Spleen (tissue), 11 donors: ENCODE measurements around the gene GRK6. TPM values are rescaled to one million over a fixed set of nuclear protein-coding genes. Genes with fewer than 3 reads are reported as not detected.

Source experiments
- DNase-seq: peaks from one replicate; pipeline ENCODE4 v3.0.0-alpha.2; 2020
- H3K27ac ChIP-seq, 8 donors: fragments of 200-600 bp; sonication (generic) in 7 of 8; 1 replicate in 4 of 8; 2 replicates in 4 of 8; pipeline versions ENCODE4 v1.5.0 to v1.8.0; 2016 to 2021; ENCODE audit warnings: inconsistent platforms in 4 of 8, mild to moderate bottlenecking in 4 of 8, moderate library complexity in 1 of 8
- H3K27me3 ChIP-seq, 7 donors: fragments of 200-600 bp; sonication (generic) in 6 of 7; replicated peaks in 1 of 7; 1 replicate in 4 of 7; 2 replicates in 3 of 7; pipeline versions ENCODE4 v1.5.0 to v1.8.0; 2016 to 2021; ENCODE audit warnings: inconsistent platforms in 3 of 7, mild to moderate bottlenecking in 1 of 7
- H3K36me3 ChIP-seq, 6 donors: fragments of 200-600 bp; sonication (generic) in 5 of 6; 1 replicate in 4 of 6; 2 replicates in 2 of 6; pipeline versions ENCODE4 v1.5.0 to v1.8.0; 2016 to 2021; ENCODE audit warnings: inconsistent platforms in 2 of 6
- H3K4me1 ChIP-seq, 6 donors: fragments of 200-600 bp; sonication (generic) in 5 of 6; 1 replicate in 3 of 6; 2 replicates in 3 of 6; pipeline versions ENCODE4 v1.5.0 to v1.8.0; 2016 to 2021; ENCODE audit warnings: inconsistent platforms in 3 of 6
- H3K4me3 ChIP-seq, 8 donors: fragments of 200-600 bp; sonication (generic) in 7 of 8; 1 replicate in 4 of 8; 2 replicates in 4 of 8; pipeline versions ENCODE4 v1.5.0 to v1.8.0; 2016 to 2021; ENCODE audit warnings: inconsistent platforms in 4 of 8, mild to moderate bottlenecking in 4 of 8, moderate library complexity in 2 of 8
- H3K9me3 ChIP-seq, 8 donors: fragments of 200-600 bp; sonication (generic) in 7 of 8; 1 replicate in 4 of 8; 2 replicates in 4 of 8; pipeline versions ENCODE4 v1.5.0 to v1.8.0; 2016 to 2021; ENCODE audit warnings: inconsistent platforms in 4 of 8
- POLR2A ChIP-seq, 3 donors: fragments of 450-650 bp; IDR thresholded peaks; one replicate each; pipeline ENCODE4 v1.5.1; 2017; ENCODE audit warnings: antibody characterized with exemption in 3 of 3, mild to moderate bottlenecking in 1 of 3
- POLR2AphosphoS5 ChIP-seq, 3 donors: sonication (generic); formaldehyde crosslinking; IDR thresholded peaks; one replicate each; pipeline ENCODE4 v1.5.1; 2017; ENCODE audit warnings: antibody characterized with exemption in 3 of 3
- WGBS, 5 donors: extraction: QIAGEN DNeasy Blood & Tissue Kit in 3 of 5; methylation state at CpG; one replicate each; pipeline versions ENCODE4 v1.1.5 to v1.1.7; 2013 to 2018; 5-methylcytosine and 5-hydroxymethylcytosine counted together
- intact Hi-C: fragments of 100-400 bp; cut with DNase I; formaldehyde crosslinking; loops from one replicate; pipeline ENCODE4 v1.15.0; 2023; ENCODE audit warnings: low total_unique reads
- polyA plus RNA-seq, 3 donors: library from polyadenylated mRNA; stranded (reverse); fragments of 200-250 nt; gene quantifications; one replicate each; pipeline ENCODE4 v1.2.1, GENCODE V29; 2013
- total RNA-seq, 7 donors: library from RNA; depleted of rRNA in 3 of 7; stranded (reverse); fragments of >200 nt in 3 of 7; fragmentation: NEBNext Ultra II Directional in 4 of 7; extraction: Animal tissue kit (Norgen Biotek cat#: 25700) in 4 of 7; gene quantifications; one replicate each; pipeline versions ENCODE4 v1.1.0 to v1.2.1, GENCODE V29; 2016 to 2021
- TF ChIP-seq, protein P1 (sequence below), 11 experiments: fragments of 200-600 bp in 7 of 11; fragments of 450-650 bp in 4 of 11; sonication (generic) in 4 of 11; IDR thresholded peaks in 8 of 11; conservative IDR thresholded peaks in 3 of 11; 1 replicate in 7 of 11; 2 replicates in 4 of 11; pipeline versions ENCODE4 v1.4.0 to v1.8.0; 2016 to 2021; ENCODE audit warnings: antibody characterized with exemption in 11 of 11, inconsistent platforms in 4 of 11, mild to moderate bottlenecking in 1 of 11
- donor health status: healthy with polysubstance abuse.
- donor health status: DM: no; HTN: no; CAD: no; lungs with moderate emphysema.
- donor health status: DM: no; HTN: no; CAD: no.
- donor health status: Bipolar disorder and iron deficiency.
- donor health status: healthy.
- donor health status: DM: no; HTN: no; CAD: no.
- donor health status: DM: yes; HTN: yes; CAD: no.

GRK6 gene
- total and polyA plus RNA-seq, 10 donors: 45.7 to 170 (median 133) TPM

DNA sequence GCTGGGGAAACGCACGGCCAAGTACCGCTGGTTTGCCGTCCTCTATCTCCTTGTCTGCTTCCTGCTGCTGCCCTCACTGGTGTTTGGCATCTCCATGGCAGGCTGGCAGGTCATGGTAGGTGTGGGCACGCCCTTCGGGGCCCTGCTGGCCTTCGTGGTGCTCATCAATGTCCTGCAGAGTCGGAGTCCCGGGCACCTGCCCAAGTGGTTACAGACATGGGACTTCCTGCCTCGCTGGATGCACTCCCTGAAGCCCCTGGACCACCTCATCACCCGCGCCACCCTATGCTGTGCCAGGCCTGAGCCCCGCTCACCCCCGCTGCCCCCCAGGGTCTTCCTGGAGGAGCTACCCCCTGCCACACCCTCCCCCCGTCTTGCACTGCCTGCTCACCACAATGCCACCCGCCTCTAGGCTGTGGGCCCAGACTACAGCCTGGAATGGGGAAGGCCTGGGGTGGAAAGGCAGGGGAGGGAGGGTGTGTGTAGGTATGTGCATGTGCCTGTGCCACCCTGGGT lies 28.5 kb upstream of the GRK6 start:
- Histone ChIP-seq H3K27ac (no peak overlapping the region), H3K36me3 (no peaks in the 10 kb centered on the region), H3K9me3 (no peaks in the 10 kb centered on the region), H3K27me3 (peaks cover 0 to 71% (median 41%) of the 10 kb centered on the region in 7 donors), H3K4me3 (no peak overlapping the region), H3K4me1 (peaks cover 7 to 30% (median 19%) of the 10 kb centered on the region in 6 donors)
- TF ChIP-seq POLR2A (IDR thresholded peaks at IDR 0.05): no peak
- intact Hi-C loops: no loop called here
- DNase-seq: no peak
- 81 to 97% (median 83%) methylated on average over 9 to 16 of the region's 16 CpGs for WGBS, 5 donors

DNA sequence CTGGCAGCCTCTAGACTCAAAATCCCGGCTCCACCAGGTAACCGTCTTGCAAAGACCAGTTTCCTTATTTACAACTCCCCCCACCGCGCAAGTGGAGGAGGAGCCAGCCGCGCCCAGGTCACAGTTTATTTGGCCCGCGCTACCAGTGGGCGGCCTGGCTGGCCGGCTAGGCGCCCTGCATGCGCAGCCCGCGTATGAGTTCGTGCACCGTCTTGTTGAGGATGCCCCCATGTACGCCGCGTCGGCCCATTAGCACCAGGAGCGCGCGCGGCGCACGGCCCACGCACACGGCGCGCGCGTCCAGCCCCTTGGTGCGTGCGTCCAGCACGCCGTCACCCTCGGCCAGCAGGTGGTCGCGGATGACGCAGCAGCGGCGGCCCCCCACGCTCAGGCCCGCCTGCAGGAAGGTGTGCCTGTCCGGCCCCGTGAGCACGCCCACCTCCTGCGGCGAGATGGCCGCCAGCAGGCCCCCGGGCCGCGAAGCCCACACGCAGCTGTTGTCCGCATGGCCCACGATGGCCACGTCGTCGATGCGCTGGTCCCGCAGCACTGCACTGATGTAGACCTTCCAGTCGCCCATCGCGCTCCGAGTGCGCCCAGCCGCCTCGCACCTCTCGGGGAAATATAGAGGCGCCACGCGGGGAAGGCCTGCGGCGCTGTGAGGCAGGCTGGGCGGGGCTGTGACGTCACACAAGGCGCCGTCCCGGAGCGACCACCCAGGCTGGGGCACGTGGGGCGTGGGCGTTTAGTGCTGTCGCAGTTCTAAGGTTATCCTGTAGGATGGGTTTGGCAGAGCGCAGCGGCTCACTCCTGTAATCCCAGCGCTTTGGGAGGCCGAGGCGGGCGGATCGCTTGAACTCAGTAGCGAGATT lies 26.2 kb upstream of the GRK6 start, which contains the start of gene PFN3:
PFN3 (minus strand) TSS at position 665 of the 872 bp plus-strand sequence; CDS start at position 580, 85 bp downstream.
- Histone ChIP-seq H3K27me3 (peaks cover 0 to 84% (median 48%) of the 10 kb centered on the region in 7 donors), H3K36me3 (no peaks in the 10 kb centered on the region), H3K9me3 (no peaks in the 10 kb centered on the region), H3K4me1 (peaks cover 28 to 45% (median 37%) of the 10 kb centered on the region in 6 donors), H3K4me3 (peak within 1 kb of the TSS in 1 of 8 donors; percentile 17), H3K27ac (no peak within 1 kb of the TSS)
- DNase-seq: no peak
- 45 to 68% (median 54%) methylated on average over 49 to 92 of the region's 92 CpGs for WGBS, 5 donors
- no peak for TF ChIP-seq POLR2A (IDR thresholded peaks at IDR 0.05)
- TF ChIP-seq, protein P1, sequence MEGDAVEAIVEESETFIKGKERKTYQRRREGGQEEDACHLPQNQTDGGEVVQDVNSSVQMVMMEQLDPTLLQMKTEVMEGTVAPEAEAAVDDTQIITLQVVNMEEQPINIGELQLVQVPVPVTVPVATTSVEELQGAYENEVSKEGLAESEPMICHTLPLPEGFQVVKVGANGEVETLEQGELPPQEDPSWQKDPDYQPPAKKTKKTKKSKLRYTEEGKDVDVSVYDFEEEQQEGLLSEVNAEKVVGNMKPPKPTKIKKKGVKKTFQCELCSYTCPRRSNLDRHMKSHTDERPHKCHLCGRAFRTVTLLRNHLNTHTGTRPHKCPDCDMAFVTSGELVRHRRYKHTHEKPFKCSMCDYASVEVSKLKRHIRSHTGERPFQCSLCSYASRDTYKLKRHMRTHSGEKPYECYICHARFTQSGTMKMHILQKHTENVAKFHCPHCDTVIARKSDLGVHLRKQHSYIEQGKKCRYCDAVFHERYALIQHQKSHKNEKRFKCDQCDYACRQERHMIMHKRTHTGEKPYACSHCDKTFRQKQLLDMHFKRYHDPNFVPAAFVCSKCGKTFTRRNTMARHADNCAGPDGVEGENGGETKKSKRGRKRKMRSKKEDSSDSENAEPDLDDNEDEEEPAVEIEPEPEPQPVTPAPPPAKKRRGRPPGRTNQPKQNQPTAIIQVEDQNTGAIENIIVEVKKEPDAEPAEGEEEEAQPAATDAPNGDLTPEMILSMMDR (IDR thresholded peaks at IDR 0.05 in 8 of 11, conservative IDR thresholded peaks at IDR 0.05 in 3 of 11): no peak
- no peak for TF ChIP-seq POLR2AphosphoS5 (IDR thresholded peaks at IDR 0.05)
- intact Hi-C loops: loop anchor here (5.0 kb wide), 1 partner anchor 52 kb away; no protein-coding TSS in a partner anchor

DNA sequence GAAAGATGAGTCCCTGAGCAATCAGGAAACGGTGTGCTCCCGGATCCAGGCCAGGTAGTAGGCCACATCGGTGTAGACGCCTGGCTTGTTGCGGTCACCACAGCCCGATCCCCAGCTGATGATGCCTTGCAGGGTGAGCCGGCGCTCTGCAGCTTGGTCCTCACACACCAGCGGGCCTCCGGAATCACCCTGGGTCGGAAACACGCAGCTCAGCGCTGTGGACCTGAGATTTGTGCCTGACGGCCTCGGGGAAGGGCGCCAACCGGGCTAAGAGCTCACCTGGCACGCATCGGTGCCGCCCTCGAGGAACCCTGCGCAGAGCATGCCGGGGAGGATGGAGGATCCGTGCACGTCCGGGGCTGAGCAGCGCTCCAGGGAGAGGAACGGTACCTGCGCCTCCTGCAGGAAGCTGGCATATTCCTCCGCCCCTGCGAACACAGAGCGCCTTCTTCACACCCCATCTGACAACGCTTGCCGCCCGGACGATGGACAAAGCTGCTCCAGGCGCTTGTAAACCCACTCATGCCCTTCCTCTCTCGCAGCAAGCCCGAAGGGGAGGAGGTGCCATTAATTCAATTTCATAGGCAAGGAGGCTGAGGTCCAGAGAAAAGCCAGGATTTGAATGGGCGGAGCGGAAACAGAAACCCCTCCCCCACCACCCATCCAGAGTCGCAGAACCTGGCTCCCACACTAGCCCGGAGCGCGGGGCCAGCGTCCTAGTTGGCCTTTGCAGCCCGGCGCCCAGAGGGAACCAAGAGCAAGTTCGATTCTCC lies 24.0 kb upstream of the GRK6 start:
- 13 to 24% (median 17%) methylated on average over 24 to 49 of the region's 49 CpGs for WGBS, 5 donors
- Histone ChIP-seq H3K27ac (no peak overlapping the region), H3K36me3 (no peaks in the 10 kb centered on the region), H3K4me1 (peaks cover 33 to 61% (median 51%) of the 10 kb centered on the region in 6 donors), H3K9me3 (no peaks in the 10 kb centered on the region), H3K27me3 (peaks cover 0 to 66% (median 48%) of the 10 kb centered on the region in 7 donors), H3K4me3 (peak overlapping the region in 7 of 8 donors; percentile 47 to 86 (median 61))
- peak; percentile 87 for DNase-seq
- TF ChIP-seq, protein P1 (IDR thresholded peaks at IDR 0.05 in 8 of 11, conservative IDR thresholded peaks at IDR 0.05 in 3 of 11): peak in 9 of 11 experiments; percentile 4 to 55 (median 27)
- TF ChIP-seq POLR2AphosphoS5 (IDR thresholded peaks at IDR 0.05) (peak in 2 of 3 donors; percentile 55 to 61), POLR2A (IDR thresholded peaks at IDR 0.05) (no peak)
- intact Hi-C loops: loop anchor here (5.0 kb wide), 1 partner anchor 50 kb away; no protein-coding TSS in a partner anchor

DNA sequence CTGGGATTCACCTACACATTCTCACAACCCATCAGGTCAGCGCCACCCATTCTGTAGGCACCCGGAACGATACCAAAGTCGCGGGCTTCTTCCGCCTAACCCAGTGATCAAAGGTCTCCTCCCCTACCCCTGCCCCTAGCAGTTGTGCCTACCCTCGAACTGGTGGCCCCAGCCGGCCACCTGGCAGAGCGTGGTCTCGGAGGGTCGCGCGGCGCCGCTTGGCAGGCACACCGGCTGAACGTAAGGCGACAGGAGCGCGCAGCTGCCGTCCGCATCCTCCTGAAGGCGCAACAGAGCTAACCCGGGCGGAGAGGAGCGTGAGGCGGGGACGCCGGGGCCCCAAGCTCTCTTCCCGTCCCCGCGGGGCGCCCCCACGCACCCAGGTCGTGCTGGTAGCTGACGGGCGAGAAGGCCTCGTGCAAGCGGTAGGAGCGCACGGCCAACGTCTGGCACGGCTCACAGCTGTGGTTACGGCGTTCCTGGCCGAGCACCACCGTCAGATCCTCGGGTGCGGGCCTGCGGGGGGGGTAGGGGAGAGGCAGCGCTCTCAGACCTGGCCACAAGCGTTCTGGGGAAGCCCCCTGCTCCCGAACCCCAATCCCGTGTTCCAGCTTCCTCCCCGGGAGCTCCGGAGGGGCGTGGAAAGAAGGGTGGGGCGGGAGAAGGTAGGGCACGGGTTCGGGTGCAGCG lies 23.2 kb upstream of the GRK6 start:
- Histone ChIP-seq H3K9me3 (no peaks in the 10 kb centered on the region), H3K36me3 (no peaks in the 10 kb centered on the region), H3K27ac (peak overlapping the region in 4 of 8 donors; percentile 57 to 84 (median 76)), H3K4me3 (peak overlapping the region; percentile 46 to 86 (median 60)), H3K27me3 (peaks cover 0 to 59% (median 43%) of the 10 kb centered on the region in 7 donors), H3K4me1 (peaks cover 33 to 61% (median 51%) of the 10 kb centered on the region in 6 donors)
- DNase-seq: peak; percentile 89
- intact Hi-C loops: loop anchor here (5.0 kb wide), 1 partner anchor 49 kb away; no protein-coding TSS in a partner anchor
- WGBS, 5 donors: 1 to 3% (median 2%) methylated on average over 29 to 61 of the region's 61 CpGs
- TF ChIP-seq POLR2AphosphoS5 (IDR thresholded peaks at IDR 0.05) (no peak), POLR2A (IDR thresholded peaks at IDR 0.05) (no peak)
- TF ChIP-seq, protein P1 (IDR thresholded peaks at IDR 0.05 in 8 of 11, conservative IDR thresholded peaks at IDR 0.05 in 3 of 11): no peak
